ENCODE measurements around the gene HBA2.
A peak's percentile ranks its signal among the peaks of the same experiment; 100 is the strongest.
"Not testable (repeated sequence)": the region's sequence is repeated elsewhere in the genome, so short reads cannot be mapped to it uniquely, and the experiment has no call there.

Gene HBA2

GRCh38 chr16:176006-176405 lies 3.3 kb downstream of the HBA2 start:
- DNase-seq, result not testable (repeated sequence)

DNA sequence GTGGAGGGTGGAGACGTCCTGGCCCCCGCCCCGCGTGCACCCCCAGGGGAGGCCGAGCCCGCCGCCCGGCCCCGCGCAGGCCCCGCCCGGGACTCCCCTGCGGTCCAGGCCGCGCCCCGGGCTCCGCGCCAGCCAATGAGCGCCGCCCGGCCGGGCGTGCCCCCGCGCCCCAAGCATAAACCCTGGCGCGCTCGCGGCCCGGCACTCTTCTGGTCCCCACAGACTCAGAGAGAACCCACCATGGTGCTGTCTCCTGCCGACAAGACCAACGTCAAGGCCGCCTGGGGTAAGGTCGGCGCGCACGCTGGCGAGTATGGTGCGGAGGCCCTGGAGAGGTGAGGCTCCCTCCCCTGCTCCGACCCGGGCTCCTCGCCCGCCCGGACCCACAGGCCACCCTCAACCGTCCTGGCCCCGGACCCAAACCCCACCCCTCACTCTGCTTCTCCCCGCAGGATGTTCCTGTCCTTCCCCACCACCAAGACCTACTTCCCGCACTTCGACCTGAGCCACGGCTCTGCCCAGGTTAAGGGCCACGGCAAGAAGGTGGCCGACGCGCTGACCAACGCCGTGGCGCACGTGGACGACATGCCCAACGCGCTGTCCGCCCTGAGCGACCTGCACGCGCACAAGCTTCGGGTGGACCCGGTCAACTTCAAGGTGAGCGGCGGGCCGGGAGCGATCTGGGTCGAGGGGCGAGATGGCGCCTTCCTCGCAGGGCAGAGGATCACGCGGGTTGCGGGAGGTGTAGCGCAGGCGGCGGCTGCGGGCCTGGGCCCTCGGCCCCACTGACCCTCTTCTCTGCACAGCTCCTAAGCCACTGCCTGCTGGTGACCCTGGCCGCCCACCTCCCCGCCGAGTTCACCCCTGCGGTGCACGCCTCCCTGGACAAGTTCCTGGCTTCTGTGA lies 4.1 kb downstream of the HBA2 start, which contains the start of gene HBA1:
TSS of gene HBA1 (plus strand) at position 204 of the 906 bp plus-strand sequence. CDS start at position 241, 37 bp downstream.
- DNase-seq, result not testable (repeated sequence)

DNA sequence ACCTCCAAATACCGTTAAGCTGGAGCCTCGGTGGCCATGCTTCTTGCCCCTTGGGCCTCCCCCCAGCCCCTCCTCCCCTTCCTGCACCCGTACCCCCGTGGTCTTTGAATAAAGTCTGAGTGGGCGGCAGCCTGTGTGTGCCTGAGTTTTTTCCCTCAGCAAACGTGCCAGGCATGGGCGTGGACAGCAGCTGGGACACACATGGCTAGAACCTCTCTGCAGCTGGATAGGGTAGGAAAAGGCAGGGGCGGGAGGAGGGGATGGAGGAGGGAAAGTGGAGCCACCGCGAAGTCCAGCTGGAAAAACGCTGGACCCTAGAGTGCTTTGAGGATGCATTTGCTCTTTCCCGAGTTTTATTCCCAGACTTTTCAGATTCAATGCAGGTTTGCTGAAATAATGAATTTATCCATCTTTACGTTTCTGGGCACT lies 4.7 kb downstream of the HBA2 start:
- peak; percentile 59 for DNase-seq

- no peak for DNase-seq
Observed at GRCh38 chr16:177981-178667, 5.4 kb downstream of the HBA2 start.

- no peak for DNase-seq
Observed at GRCh38 chr16:178668-179015, 6.0 kb downstream of the HBA2 start.

GRCh38 chr16:179211-180092 lies 6.8 kb downstream of the HBA2 start:
- DNase-seq, result no peak

DNA sequence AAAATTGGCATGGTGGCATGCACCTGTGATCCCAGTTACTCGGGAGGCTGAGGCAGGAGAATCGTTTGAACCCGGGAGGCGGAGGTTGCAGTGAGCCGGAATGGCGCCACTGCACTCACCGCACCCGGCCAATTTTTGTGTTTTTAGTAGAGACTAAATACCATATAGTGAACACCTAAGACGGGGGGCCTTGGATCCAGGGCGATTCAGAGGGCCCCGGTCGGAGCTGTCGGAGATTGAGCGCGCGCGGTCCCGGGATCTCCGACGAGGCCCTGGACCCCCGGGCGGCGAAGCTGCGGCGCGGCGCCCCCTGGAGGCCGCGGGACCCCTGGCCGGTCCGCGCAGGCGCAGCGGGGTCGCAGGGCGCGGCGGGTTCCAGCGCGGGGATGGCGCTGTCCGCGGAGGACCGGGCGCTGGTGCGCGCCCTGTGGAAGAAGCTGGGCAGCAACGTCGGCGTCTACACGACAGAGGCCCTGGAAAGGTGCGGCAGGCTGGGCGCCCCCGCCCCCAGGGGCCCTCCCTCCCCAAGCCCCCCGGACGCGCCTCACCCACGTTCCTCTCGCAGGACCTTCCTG lies 7.5 kb downstream of the HBA2 start, which contains the start of gene HBQ1:
TSS of gene HBQ1 (plus strand) at position 359 of the 575 bp plus-strand sequence. CDS start at position 387, 28 bp downstream.
- DNase-seq, result no peak

- no peak for DNase-seq
Observed at GRCh38 chr16:180681-181564, 8.2 kb downstream of the HBA2 start.

GRCh38 chr16:181565-182021 lies 8.9 kb downstream of the HBA2 start:
- no peak for DNase-seq

GRCh38 chr16:183005-183404 lies 10.3 kb downstream of the HBA2 start:
- DNase-seq, result no peak

- DNase-seq, result no peak
Observed at GRCh38 chr16:185213-185612, 12.5 kb downstream of the HBA2 start.

- no peak for DNase-seq
Observed at GRCh38 chr16:185691-186090, 13.0 kb downstream of the HBA2 start.

GRCh38 chr16:187330-187729 lies 14.7 kb downstream of the HBA2 start:
- no peak for DNase-seq

DNA sequence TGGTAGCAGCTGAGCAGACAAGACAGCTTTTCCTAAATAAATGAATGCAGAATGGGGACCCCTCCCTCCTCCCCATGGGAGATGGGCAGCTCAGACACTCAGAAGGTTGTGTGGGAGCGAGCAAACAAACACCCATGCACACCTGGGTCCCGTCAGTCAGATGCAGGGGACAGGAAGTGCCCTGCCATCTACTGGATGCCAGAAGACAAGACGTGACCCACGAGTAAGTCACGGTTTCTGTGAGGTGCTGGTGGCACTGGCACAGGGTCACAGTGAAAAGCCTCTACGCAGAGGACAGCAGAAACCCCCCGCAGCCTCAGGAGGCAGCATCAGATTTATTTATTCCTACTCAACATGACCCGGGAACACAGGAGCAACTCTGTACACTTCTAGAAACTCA lies 16.0 kb downstream of the HBA2 start:
- DNase-seq, result no peak

- DNase-seq, result no peak
Observed at GRCh38 chr16:189604-190186, 17.0 kb downstream of the HBA2 start.

DNA sequence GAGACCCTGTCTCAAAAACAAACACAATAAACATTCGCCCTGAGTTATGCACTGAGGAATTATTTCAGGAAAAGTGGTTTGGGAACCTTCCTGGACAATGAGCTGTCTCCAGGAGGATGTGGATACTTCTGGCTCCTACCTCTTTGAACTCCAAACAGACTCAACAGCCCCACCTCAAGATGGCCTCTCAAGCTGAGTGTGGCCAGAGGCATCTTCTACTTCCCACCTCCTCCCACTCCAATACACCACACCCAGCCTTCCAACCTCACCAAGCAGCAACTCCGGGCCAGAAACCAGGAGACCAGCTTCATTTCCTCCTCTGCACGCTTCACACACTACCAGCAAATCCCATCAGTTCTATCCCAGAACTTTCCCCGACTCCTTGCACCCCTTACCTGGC lies 19.2 kb downstream of the HBA2 start:
- no peak for DNase-seq

- no peak for DNase-seq
Observed at GRCh38 chr16:192686-193085, 20.0 kb downstream of the HBA2 start.

GRCh38 chr16:193441-193840 lies 20.8 kb downstream of the HBA2 start:
- no peak for DNase-seq

- DNase-seq, result no peak
Observed at GRCh38 chr16:194516-194915, 21.8 kb downstream of the HBA2 start.

GRCh38 chr16:200388-200787 lies 27.7 kb downstream of the HBA2 start:
- no peak for DNase-seq

- DNase-seq, result no peak
Observed at GRCh38 chr16:203246-203645, 30.6 kb downstream of the HBA2 start.

Data from NCI-H187 treated with DMSO at 0.1 percent for 48 hours (cell line).